ENCODE results near the gene GALK2.

GRCh38 chr15:49327927-49328326 lies 157.9 kb downstream of the GALK2 start:
- TF ChIP-seq CTCF (conservative IDR thresholded peaks at IDR 0.05; ENCODE audit: low read length) = no peak
- TF ChIP-seq EZH2phosphoT487 (IDR thresholded peaks at IDR 0.05; ENCODE audit: borderline replicate concordance) = no peak

Measured in Loucy (cell line).